Right ventricle myocardium superior (tissue), 1 donor: ENCODE results near the gene DPH3. TPM values are rescaled to one million over a fixed set of nuclear protein-coding genes. Genes with fewer than 3 reads are reported as not detected.

Experiments used
- ATAC-seq: fragments of 200-7000 bp; cut with Tn5 transposase; one replicate; pipeline ENCODE4 v1.9.1; 2020; ENCODE audit warnings: mild to moderate bottlenecking; ENCODE audit not compliant: poor library complexity
- DNase-seq: peaks from one replicate; pipeline ENCODE4 v3.0.0-alpha.2; 2020
- intact Hi-C: fragments of 100-400 bp; cut with DNase I; formaldehyde crosslinking; loops from one replicate; pipeline ENCODE4 v1.11.2; 2022
- total RNA-seq: library from RNA; stranded (reverse); fragmentation: NEBNext Ultra II Directional; extraction: Animal tissue kit (Norgen Biotek cat#: 25700); gene quantifications from one replicate; pipeline ENCODE4 v1.2.1, GENCODE V29; 2021
- donor health status: DM: no; HTN: yes; CAD: no; lungs with severe emphysema.

DPH3 gene
- total RNA-seq, 1 donor from 2014 or later: 18.1 TPM

GRCh38 chr3:16266714-16267113 lies 2.0 kb upstream of the DPH3 start:
- ATAC-seq: no peak
- intact Hi-C loops: loop anchor here (5.0 kb wide), 1 partner anchor 286 kb away; no protein-coding TSS in a partner anchor
- DNase-seq: no peak

- ATAC-seq: no peak
- intact Hi-C loops: loop anchor here (5.0 kb wide), 1 partner anchor 287 kb away; no protein-coding TSS in a partner anchor
- DNase-seq: no peak
Measured at GRCh38 chr3:16265455-16265786, 678 bp upstream of the DPH3 start.

- no peak for DNase-seq
- intact Hi-C loops: no loop called here
Measured at GRCh38 chr3:16264174-16264707, 502 bp downstream of the DPH3 start.

GRCh38 chr3:16262174-16262573 lies 2.6 kb downstream of the DPH3 start:
- intact Hi-C loops: no loop called here
- no peak for ATAC-seq
- no peak for DNase-seq

More at GRCh38 chr3:16264174-16264707, 502 bp downstream of the DPH3 start:
- no peak for ATAC-seq

GRCh38 chr3:16260046-16260445 lies 4.7 kb downstream of the DPH3 start:
- intact Hi-C loops: no loop called here
- ATAC-seq (no peak), DNase-seq (no peak)

- DNase-seq (no peak), ATAC-seq (no peak)
- intact Hi-C loops: no loop called here
Measured at GRCh38 chr3:16258866-16259265, 5.9 kb downstream of the DPH3 start.

GRCh38 chr3:16258177-16258576 lies 6.6 kb downstream of the DPH3 start:
- intact Hi-C loops: no loop called here
- DNase-seq (no peak), ATAC-seq (no peak)

- intact Hi-C loops: no loop called here
- DNase-seq (no peak), ATAC-seq (no peak)
Measured at GRCh38 chr3:16257309-16257708, 7.4 kb downstream of the DPH3 start.

- no peak for DNase-seq
- no peak for ATAC-seq
- intact Hi-C loops: no loop called here
Measured at GRCh38 chr3:16255726-16256125, 9.0 kb downstream of the DPH3 start.

GRCh38 chr3:16255326-16255725 lies 9.4 kb downstream of the DPH3 start:
- DNase-seq: no peak
- no peak for ATAC-seq
- intact Hi-C loops: no loop called here

GRCh38 chr3:16254916-16255315 lies 9.8 kb downstream of the DPH3 start:
- no peak for ATAC-seq
- no peak for DNase-seq
- intact Hi-C loops: no loop called here

GRCh38 chr3:16253601-16254000 lies 11.1 kb downstream of the DPH3 start:
- intact Hi-C loops: no loop called here
- ATAC-seq (peak; percentile 96), DNase-seq (peak; percentile 74)

- intact Hi-C loops: no loop called here
- no peak for DNase-seq
- ATAC-seq: no peak
Measured at GRCh38 chr3:16252988-16253387, 11.8 kb downstream of the DPH3 start.

GRCh38 chr3:16252243-16252978 lies 12.3 kb downstream of the DPH3 start:
- ATAC-seq: no peak
- intact Hi-C loops: no loop called here

GRCh38 chr3:16251316-16252085 lies 13.2 kb downstream of the DPH3 start:
- intact Hi-C loops: no loop called here
- ATAC-seq (no peak), DNase-seq (no peak)

More at GRCh38 chr3:16252243-16252978, 12.3 kb downstream of the DPH3 start:
- DNase-seq: no peak

GRCh38 chr3:16249886-16250285 lies 14.9 kb downstream of the DPH3 start:
- no peak for DNase-seq
- intact Hi-C loops: loop anchor here (5.0 to 10.0 kb wide), 2 partner anchors 433 to 615 kb away; no protein-coding TSS in a partner anchor
- no peak for ATAC-seq

GRCh38 chr3:16249336-16249735 lies 15.4 kb downstream of the DPH3 start:
- no peak for ATAC-seq
- intact Hi-C loops: loop anchor here (5.0 to 10.0 kb wide), 2 partner anchors 432 to 615 kb away; no protein-coding TSS in a partner anchor
- DNase-seq: no peak

- DNase-seq (no peak), ATAC-seq (no peak)
- intact Hi-C loops: loop anchor here (5.0 to 10.0 kb wide), 2 partner anchors 431 to 614 kb away; no protein-coding TSS in a partner anchor
Measured at GRCh38 chr3:16248556-16248955, 16.2 kb downstream of the DPH3 start.

- ATAC-seq (peak; percentile 69), DNase-seq (peak; percentile 78)
- intact Hi-C loops: loop anchor here (2.0 to 10.0 kb wide), 3 partner anchors 197 to 613 kb away; no protein-coding TSS in a partner anchor
Measured at GRCh38 chr3:16247282-16248061, 17.3 kb downstream of the DPH3 start.
